GM18519 (cell line): ENCODE data around the gene SLCO3A1.
"Not testable (repeated sequence)": the region's sequence is repeated elsewhere in the genome, so short reads cannot be mapped to it uniquely, and the experiment has no call there.

ENCODE experiments used
- ATAC-seq: cut with Tn5 transposase; IDR thresholded peaks from one replicate; pipeline ENCODE4 v1.9.1; 2021; ENCODE audit warnings: mild to moderate bottlenecking, moderate library complexity; ENCODE audit not compliant: unreplicated experiment, low FRiP score

The SLCO3A1 gene

DNA sequence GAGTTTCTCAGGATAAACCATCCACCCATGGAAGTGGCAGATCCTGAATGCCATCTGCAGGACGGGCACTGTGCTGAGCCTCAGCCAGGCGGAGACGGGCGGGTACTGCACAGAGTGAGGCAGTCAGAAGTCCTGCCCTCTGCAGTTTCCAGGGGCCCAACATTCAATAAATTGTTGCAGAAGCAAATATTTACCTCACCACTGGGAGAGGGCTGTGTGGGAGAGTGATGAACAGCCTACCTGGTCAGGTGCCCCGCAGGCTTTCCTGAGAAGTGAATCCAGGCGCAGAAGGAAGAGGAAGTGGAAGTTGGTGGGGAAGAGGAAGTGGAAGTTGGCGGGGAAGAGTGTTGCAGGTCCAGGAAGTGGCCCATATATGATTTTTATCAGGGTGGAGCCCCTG lies 100.8 kb downstream of the SLCO3A1 start:
- ATAC-seq: no peak

- ATAC-seq: no peak
Observed at GRCh38 chr15:91956026-91956723, 102.7 kb downstream of the SLCO3A1 start.

DNA sequence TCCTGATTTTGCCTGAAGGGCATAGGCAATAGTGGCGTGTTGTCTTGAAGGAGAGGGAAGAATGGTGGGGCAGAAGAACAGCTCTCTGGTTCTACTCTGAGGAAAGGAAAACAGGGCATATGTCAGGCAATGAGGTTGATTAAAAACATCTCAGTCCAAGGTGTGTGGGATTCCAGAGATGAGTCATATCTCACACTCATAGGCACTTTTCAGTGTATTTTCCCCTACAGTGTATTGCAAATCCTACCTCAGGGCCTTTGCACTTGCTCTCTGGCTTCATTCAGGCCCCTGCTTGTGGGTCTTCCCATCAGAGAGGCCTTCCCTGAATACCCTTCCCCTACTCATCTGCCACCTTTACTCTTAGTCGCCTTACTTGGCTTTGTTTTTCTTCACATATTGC lies 107.8 kb downstream of the SLCO3A1 start:
- ATAC-seq: no peak

DNA sequence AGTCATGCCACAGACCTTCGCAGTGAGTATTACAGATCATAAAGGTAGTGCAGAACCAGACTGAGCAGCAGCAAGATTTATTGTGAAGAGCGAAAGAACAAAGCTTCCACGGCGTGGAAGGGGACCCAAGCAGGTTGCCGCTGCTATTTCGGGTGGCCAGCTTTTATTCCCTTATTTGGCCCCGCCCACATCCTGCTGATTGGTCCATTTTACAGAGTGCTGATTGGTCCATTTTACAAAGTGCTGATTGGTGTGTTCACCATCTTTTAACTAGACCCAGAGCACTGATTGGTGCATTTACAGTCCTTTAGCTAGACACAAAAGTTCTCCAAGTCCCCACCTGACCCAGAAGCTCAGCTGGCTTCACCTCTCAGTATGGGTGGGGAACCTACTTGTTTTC lies 110.2 kb downstream of the SLCO3A1 start:
- not testable (repeated sequence) for ATAC-seq

DNA sequence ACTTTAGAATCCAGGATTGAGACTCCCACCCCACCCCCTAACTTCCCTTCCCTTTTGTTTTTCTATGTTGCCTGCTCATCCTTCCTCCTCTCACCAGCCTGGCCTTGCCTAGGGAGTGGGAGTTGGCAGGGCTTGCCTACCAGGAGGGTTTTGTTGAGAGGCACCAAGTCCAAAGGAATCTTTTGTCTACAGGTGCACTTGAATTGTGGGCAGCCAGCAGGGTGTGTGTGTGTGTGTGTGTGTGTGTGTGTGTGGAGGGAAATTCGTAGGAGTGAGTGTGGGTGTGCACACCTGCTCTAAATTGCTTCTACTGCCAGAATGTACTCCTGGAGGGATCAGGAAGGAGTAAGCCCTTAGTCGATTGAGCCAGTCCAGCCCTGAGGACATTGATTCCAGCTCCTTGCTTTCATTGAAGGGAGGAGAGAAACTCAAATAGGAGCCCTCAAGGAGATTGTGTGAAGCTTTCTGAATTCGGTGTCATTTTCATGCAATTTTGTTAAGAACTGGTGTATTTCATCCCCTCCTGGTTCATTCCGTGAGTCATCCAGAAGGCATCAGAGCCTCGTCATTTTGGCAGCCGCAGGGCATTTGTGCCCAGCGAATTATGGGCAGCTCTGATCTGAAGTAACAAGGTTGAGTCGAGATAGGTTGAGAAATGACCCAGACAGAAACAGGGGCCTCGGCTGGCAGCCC lies 112.1 kb downstream of the SLCO3A1 start:
- no peak for ATAC-seq

DNA sequence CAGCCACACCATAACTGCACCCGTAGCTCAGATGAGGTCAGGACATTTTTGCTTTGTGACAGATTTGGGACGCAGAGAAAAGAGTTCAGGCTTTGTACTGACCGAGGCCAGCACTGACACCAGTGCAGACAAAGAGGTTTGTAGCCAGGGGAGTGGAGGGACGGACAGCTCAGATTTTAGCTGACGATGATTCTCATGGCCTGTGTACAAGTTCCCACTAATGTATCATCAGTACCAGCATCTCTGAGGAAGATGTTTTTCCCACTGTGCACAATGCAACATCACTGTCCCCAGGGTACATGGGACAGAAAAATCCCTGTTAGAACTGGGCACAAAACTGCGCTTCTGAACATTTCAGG lies 112.7 kb downstream of the SLCO3A1 start:
- no peak for ATAC-seq

GRCh38 chr15:91967935-91968606 lies 114.6 kb downstream of the SLCO3A1 start:
- no peak for ATAC-seq

GRCh38 chr15:91968610-91969009 lies 115.1 kb downstream of the SLCO3A1 start:
- ATAC-seq: no peak

DNA sequence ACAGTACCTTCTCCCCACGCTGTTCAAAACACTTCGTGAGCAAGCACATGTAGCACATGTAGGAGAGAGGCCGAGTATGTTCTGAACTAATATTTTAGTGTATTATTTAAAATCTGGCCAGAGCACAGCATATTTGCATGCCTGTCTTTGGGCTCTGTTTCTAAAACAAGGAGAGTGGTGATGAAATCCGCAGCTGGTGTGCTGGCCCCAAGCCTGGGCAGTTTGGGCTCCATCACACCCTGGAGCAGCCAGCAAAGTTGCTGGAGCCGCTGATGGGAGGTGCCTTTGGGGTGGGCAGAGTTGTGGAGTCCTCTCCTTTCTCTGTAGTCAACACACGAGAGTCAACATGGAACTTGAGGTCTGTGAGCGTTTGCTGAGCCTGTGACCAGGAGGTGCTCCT lies 116.6 kb downstream of the SLCO3A1 start:
- ATAC-seq: no peak

DNA sequence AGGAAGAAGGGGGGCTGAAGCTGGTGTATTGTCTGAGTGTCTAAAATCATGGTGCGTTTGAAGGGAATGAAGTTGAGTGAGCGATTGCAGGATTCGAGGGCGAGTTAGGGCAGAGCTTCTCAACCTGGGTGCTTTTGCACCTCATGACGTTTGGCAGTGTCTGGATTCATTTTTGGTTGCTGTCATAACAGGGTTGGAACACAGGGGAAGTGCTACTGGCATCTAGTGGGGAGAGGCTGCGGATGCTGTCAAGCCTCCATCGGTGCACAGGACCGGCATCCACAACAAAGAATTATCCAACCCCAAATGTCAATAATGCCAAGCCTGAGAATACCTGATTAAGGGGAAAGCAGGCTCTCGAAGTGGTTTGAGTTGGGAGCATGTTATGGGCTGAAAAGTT lies 120.0 kb downstream of the SLCO3A1 start:
- ATAC-seq: no peak

DNA sequence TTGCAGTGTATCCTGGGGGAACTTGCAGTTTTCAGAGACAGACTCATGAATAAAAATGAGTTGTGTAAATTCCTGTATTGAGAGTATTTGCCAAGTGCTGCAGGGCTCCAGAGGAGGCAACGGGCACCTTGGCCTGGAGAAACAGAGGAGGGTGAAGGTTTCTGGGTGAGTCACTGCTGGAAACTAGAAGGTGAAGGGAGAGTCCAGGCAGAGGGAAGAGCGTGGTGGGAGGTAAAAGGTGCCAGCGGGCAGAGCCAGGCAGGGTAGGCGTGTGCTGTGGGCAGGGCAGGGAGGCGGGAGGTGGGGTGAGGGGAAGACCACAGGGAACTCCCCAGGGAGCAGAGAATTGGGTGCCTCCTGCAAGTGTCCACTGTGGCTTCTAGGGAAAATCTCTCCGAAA lies 120.8 kb downstream of the SLCO3A1 start:
- ATAC-seq: no peak

GRCh38 chr15:91975241-91975978 lies 121.9 kb downstream of the SLCO3A1 start:
- ATAC-seq: no peak

DNA sequence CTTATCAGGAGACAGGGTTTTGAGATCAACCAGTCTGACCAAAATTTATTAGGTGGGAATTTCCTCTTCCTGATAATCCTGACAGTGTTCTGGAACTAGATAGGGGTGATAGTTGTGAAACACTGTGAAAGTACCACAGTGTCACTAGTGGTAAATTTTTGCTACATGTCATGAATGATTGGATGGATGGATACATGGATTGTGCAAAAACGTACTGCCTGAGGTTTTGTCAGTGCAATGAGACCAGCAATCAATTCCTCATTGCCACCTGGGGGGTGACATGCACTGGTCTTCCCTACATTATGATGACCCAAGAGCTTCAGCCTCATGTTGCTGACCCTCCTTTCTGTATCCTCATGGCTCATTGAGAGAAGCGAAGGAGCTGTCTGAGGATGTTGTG lies 123.5 kb downstream of the SLCO3A1 start:
- no peak for ATAC-seq

DNA sequence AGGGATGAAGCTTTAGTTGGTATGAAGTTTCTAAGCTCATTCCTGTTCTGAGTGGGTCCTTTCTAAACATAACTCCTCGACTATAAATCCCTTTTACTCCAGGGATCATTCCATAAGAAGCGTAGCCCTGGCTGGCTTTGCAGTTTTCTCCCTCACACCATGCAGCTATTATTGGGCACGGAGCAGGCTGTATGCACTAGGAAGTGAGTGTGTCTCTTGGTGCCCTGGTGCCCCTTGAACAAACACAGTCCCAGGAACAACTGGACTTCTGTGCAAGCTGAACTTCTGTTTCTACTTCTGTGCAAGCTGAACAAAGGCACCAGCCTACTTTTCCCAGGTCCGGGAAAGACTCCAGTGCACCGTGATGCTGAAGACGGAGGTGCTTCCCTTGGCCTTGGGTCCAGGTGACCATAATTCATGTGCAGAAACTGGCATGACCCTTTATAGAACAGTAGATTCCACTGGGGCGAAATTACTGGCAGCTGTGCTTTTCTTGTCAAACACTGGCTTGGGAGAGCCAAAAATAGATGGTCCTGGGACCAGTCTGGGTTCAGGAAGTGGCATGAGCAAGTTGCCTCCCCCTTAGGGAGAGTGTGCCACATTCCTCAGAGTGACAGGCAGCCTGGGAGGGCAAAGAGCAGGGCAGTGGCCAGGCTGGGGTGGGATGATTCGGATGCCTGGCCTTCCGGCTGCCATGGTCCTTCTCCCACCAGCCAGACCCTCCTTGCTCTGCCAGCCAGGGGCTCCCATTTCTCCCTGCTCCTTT lies 127.2 kb downstream of the SLCO3A1 start:
- ATAC-seq: no peak

- no peak for ATAC-seq
Observed at GRCh38 chr15:91981821-91982800, 128.6 kb downstream of the SLCO3A1 start.

- no peak for ATAC-seq
Observed at GRCh38 chr15:91983729-91984340, 130.3 kb downstream of the SLCO3A1 start.

DNA sequence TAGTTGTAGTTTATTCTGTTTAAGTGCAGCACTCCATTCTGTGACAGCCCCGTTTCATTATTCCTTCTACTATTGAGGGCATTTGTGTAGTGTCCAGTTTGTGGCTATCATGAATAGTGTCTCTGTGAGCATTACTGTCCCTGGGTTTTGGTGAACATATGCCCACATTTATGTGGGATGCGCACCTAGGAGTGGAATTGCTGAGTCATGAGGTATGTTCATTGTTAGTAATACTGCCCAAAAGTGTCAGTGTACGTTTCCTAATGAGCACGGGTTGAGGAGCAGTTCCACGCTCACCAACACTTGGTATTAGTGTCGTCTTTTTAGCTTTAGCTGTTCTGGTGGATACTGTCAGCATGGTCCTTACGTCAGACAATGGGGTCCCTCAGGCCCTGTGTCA lies 131.8 kb downstream of the SLCO3A1 start:
- ATAC-seq: no peak

GRCh38 chr15:91988071-91988470 lies 134.6 kb downstream of the SLCO3A1 start:
- no peak for ATAC-seq

DNA sequence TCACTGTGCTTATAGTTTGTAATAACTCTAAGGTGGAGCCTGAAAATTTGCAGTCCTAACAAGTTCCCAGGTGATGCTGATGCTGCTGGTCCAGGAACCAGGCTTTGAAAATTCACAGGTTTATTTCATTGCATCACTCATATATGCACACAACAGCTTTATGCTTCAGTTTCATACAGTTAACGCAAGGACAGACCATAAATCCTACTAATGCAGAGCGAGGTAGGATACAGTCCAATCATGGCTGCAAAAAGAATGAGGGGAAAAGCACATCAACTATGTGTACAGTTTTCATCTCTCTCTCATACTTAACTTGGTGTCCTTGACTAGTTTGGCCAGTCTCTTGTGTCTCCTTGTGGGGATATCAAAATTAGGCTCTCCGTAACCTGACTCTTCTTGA lies 135.1 kb downstream of the SLCO3A1 start:
- ATAC-seq: no peak
